NT2/D1 (cell line): ENCODE results near the gene MBD4.
"Not testable (repeated sequence)": the region's sequence is repeated elsewhere in the genome, so short reads cannot be mapped to it uniquely, and the experiment has no call there.

ENCODE experiments used
- DNase-seq: peaks from one replicate; pipeline ENCODE4 v3.0.0-alpha.2; 2011; ENCODE audit warnings: low read depth, low spot score
- H3K27me3 ChIP-seq: 2 replicates; pipeline ENCODE4 v1.6.0; 2011; ENCODE audit warnings: mild to moderate bottlenecking; ENCODE audit not compliant: insufficient read length, insufficient read depth
- H3K36me3 ChIP-seq: 2 replicates; pipeline ENCODE4 v1.6.1; 2011; ENCODE audit warnings: mild to moderate bottlenecking, low read length, mixed read lengths; ENCODE audit not compliant: insufficient read depth, insufficient read length
- H3K4me1 ChIP-seq: 2 replicates; pipeline ENCODE4 v1.5.1; 2011; ENCODE audit not compliant: insufficient read depth, insufficient read length
- H3K4me3 ChIP-seq: 2 replicates; pipeline ENCODE4 v1.5.1; 2011; ENCODE audit warnings: low read depth; ENCODE audit not compliant: insufficient read length
- H3K9ac ChIP-seq: 2 replicates; pipeline ENCODE4 v1.6.0; 2011; ENCODE audit warnings: low read depth; ENCODE audit not compliant: insufficient read length
- H3K9me3 ChIP-seq: 2 replicates; pipeline ENCODE4 v1.5.1; 2011; ENCODE audit warnings: mild to moderate bottlenecking, low read length; ENCODE audit not compliant: insufficient read depth
- SUZ12 ChIP-seq: IDR thresholded peaks from 2 replicates; pipeline ENCODE4 v1.6.1; 2011; ENCODE audit not compliant: insufficient read length, insufficient read depth; ENCODE audit errors: extremely low read depth
- YY1 ChIP-seq: IDR thresholded peaks from 2 replicates; pipeline ENCODE4 v1.6.1; 2011; ENCODE audit not compliant: insufficient read length, insufficient read depth
- ZNF274 ChIP-seq: IDR thresholded peaks from 2 replicates; pipeline ENCODE4 v1.6.1; 2011; ENCODE audit warnings: mild to moderate bottlenecking, low read depth, low read length

MBD4 gene

DNA sequence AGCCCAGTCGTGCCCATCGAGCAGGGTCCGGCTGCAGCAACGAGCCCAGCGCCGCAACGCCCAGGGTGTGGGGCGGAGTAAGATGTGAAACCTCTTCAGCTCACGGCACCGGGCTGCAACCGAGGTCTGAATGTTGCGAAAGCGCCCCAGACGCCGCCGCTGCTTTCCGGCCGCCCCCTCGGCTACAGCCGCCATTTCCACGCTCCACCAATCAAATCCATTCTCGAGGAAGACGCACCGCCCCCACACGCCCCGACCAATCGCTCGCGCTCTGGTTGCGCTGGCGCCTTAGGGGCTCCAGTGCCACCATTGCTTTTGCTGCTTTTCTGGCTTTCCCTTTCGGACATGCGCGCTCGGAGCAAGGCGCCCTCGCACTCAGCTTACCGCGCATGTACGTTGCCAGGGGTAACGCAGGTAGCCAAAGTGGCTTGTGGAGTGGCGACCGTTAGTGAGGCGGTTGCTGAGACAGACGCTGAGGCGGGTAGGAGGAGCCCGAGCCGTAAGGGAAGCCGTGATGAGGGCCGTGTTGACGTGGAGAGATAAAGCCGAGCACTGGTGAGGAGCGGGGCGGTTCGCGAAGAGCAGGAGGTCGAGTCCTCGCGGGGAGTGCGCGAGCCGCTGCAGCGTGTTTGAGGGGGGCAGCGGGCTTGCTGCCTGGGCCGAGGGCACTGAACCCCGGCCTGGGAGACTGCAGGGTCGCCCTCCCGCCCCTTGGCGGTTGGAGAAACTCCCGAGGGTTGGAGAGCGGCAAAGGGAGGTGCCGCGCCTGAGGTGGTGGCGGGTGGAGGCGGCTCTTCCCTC, at the start of gene MBD4, which contains the start of gene IFT122:
Gene MBD4, minus strand, starts transcription at position 132 of the 801 bp plus-strand sequence. Its CDS starts 115 bp downstream, at position 17.
Gene IFT122, plus strand, starts transcription at position 408 of the 801 bp plus-strand sequence. Its CDS starts 107 bp downstream, at position 515.
- Histone ChIP-seq H3K4me1 (peaks cover 2% of the 10 kb centered on the region), H3K27me3 (no peaks in the 10 kb centered on the region), H3K4me3 (peak within 1 kb of the TSS; percentile 99), H3K36me3 (peaks cover 43% of the 10 kb centered on the region), H3K9me3 (no peaks in the 10 kb centered on the region), H3K9ac (peak within 1 kb of the TSS; percentile 96)
- DNase-seq: peak; percentile 98
- TF ChIP-seq ZNF274 (no peak), YY1 (peak; percentile 77)

DNA sequence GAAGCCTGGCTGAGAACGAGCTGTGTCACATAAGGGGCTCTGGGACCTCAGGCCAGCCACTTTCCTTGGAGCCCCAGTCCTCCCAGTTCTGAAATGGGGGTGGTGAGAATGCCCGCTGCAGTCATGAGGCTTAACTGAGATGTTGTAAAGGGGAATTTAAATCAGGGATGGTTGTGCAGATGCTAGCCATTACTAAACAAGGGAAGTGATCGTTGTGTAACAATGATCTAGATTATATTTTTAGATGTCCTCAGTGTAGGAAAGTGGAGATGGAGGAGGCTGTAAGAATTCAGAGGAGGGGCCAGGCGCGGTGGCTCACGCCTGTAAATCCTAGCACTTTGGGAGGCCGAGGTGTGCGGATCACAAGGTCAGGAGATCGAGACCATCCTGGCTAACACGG, 49.5 kb upstream of the MBD4 start:
- Histone ChIP-seq H3K4me1 (peaks cover 10% of the 10 kb centered on the region), H3K36me3 (peaks cover 53% of the 10 kb centered on the region)
- not testable (repeated sequence) for H3K4me3 ChIP-seq, H3K9ac ChIP-seq, DNase-seq, H3K9me3 ChIP-seq, H3K27me3 ChIP-seq

DNA sequence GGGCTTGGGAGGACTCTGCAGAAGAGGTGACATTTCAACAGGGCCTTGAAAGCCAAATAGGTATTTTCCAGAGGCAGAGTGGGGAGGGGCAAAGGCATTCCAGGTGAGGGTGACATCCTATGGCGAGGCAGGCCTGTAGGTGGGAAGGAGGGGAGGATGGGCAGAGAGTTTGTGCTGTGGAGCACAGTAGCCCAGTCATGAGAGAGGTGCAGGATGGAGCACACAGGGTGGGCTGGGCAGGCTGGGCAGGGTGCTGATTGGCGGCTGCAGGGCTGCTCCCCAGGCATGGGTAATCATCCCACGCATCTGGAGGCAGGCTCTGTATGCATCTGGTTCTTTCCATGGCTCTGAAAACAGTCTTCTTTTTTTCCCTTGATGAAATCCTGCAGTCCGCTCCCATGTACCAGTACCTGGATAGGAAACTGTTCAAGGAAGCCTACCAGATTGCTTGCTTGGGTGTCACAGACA, 48.2 kb upstream of the MBD4 start:
- DNase-seq, H3K4me3 ChIP-seq, H3K9me3 ChIP-seq, H3K9ac ChIP-seq, H3K27me3 ChIP-seq: not testable (repeated sequence)
- H3K36me3 ChIP-seq: peaks cover 54% of the 10 kb centered on the region
- peaks cover 16% of the 10 kb centered on the region for H3K4me1 ChIP-seq

DNA sequence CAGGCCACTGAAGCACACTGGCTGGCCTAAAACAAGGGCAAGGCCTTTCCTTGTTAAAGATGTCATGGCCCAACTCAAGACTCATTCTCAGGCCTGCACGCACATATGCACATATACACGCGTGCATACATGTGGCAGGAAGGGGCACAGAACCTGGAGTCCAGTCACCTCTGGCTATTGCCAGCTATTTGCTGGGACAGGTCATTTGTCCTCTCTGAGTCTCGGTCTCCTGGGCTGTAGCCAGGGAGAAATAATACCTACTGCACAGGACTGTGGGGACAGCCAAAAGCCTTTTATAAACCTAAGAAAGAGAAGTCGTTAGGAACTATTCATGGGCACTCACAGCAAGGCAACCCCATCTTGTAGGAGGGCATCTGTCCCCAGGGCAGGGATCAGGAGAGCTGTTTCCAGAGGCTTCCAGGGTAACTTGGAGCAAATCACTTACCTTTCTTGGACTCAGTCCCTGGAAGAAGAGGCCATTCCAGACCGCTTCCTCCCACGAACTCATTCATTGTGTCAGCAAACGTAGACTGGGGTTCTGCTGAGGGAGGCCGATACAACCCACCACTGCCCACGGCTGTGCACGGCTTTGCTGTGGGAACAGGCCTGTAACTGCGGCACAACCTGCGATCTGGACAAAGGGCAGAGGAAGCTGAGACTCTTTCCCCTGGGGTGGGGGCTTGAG, 47.6 kb upstream of the MBD4 start:
- DNase-seq: no peak

DNA sequence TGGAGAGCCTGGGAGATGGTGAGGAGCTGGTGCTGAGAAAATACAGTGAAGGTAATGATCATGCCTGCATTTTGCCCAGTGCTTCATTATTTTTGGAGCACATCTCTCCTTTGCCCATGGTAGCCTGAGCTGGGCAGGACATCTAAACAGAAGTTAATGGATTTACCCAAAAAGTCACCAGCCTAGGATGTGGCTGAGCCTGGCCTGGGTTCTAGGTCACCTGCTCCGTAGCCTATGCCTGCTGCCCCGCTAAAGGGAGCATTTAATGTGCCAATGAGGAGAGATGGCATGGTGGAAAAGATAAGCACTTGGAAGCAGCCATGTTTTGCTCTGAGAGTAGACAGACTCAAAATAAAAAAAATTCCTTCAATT, 46.9 kb upstream of the MBD4 start:
- no peak for DNase-seq
- Histone ChIP-seq H3K4me1 (peaks cover 25% of the 10 kb centered on the region), H3K4me3 (no peak overlapping the region), H3K36me3 (peaks cover 54% of the 10 kb centered on the region), H3K27me3 (no peaks in the 10 kb centered on the region), H3K9ac (peak overlapping the region; percentile 65), H3K9me3 (no peaks in the 10 kb centered on the region)
- TF ChIP-seq YY1 (no peak), SUZ12 (no peak), ZNF274 (no peak)

More for the DNA sequence above, 47.6 kb upstream of the MBD4 start:
- peak overlapping the region; percentile 65 for H3K9ac ChIP-seq
- no peak overlapping the region for H3K4me3 ChIP-seq
- TF ChIP-seq SUZ12 (no peak), YY1 (no peak), ZNF274 (no peak)
- peaks cover 20% of the 10 kb centered on the region for H3K4me1 ChIP-seq
- H3K9me3 ChIP-seq: no peaks in the 10 kb centered on the region
- peaks cover 54% of the 10 kb centered on the region for H3K36me3 ChIP-seq
- no peaks in the 10 kb centered on the region for H3K27me3 ChIP-seq

DNA sequence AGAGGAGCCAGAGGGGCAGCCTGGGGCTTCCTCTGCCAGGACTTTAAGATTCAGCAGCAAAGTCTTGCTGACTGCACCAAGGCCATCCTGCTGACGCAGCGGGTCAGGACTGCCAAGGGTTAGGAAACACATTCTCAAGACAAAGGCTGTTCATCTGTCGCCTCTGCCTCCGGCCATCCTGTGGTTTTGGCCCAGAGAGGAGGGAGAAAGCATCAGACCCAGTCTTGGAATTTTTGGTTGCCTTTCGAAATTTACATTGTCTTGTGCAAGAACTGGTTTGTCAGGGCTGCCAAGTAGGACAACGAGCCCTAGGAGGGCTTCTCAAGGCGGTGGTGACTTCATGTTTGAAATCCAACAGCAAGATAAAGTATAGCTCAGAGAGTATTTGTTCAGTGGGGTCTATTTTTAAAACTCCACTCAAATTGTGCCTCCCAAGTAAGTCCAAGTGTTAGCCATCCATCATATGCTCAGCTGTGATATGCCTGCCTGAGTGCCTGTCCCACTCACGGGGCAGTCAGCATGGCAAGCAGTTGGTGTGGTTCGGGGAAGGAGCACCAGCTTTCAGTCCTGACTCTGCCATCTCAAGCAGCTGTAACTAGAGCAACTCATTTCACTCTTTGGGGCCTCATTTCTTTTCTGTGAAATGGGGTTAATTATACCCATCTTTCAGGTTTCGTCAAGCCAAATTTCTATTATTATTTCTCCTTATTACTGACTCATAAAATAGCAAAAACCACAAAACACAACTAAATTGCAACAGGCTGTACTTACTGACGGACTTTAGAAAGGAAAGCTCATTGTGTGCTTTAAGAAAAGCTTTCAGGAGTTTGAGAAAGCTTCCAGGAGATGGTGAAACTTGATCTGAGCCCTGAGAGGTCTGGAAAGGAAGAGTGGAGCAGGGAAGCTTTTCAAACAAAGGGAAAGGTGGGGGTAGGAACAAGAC, 46.2 kb upstream of the MBD4 start:
- no peaks in the 10 kb centered on the region for H3K9me3 ChIP-seq
- H3K27me3 ChIP-seq: no peaks in the 10 kb centered on the region
- H3K36me3 ChIP-seq: peaks cover 51% of the 10 kb centered on the region
- peaks cover 27% of the 10 kb centered on the region for H3K4me1 ChIP-seq
- peak; percentile 48 for DNase-seq
- no peak for TF ChIP-seq SUZ12
- no peak for TF ChIP-seq YY1
- no peak for TF ChIP-seq ZNF274
- no peak overlapping the region for H3K4me3 ChIP-seq
- peak overlapping the region; percentile 70 for H3K9ac ChIP-seq

DNA sequence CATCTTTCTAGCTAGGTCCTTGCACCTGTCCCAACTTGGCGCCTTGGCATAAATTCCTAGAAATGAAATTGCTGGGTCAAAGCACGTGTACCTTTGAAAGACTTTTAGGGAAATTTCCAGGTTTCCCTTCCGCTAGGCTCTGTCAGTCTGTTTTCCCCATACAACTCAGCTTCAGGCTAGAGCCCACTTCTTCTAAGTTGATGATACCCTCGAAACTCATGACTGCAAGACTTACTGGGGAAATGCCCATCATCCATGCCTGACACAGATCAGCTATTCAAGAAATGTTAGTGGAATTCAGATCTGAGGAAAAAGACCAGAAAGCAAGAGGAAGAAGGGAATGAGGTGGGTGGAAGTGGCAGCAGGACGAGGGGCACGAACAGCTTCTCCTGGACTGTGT, 45.4 kb upstream of the MBD4 start:
- DNase-seq, H3K9me3 ChIP-seq, H3K27me3 ChIP-seq, H3K4me3 ChIP-seq: not testable (repeated sequence)
- Histone ChIP-seq H3K36me3 (peaks cover 53% of the 10 kb centered on the region), H3K9ac (peak overlapping the region; percentile 53), H3K4me1 (peaks cover 27% of the 10 kb centered on the region)
